Uterus (tissue), 2 donors: ENCODE data around the gene TLX3.

Source experiments
- CTCF ChIP-seq, 4 experiments: fragments of 200-600 bp in 2 of 4; fragments of 450-650 bp in 2 of 4; sonication (generic) in 2 of 4; IDR thresholded peaks; one replicate each; pipeline ENCODE4 v1.5.1; 2016 to 2019; ENCODE audit warnings: antibody characterized with exemption in 4 of 4, mild to moderate bottlenecking in 2 of 4, moderate library complexity in 1 of 4
- POLR2A ChIP-seq, 2 donors: fragments of 450-650 bp; IDR thresholded peaks; one replicate each; pipeline ENCODE4 v1.6.1; 2016; ENCODE audit warnings: antibody characterized with exemption in 2 of 2, mild to moderate bottlenecking in 1 of 2, moderate library complexity in 1 of 2

DNA sequence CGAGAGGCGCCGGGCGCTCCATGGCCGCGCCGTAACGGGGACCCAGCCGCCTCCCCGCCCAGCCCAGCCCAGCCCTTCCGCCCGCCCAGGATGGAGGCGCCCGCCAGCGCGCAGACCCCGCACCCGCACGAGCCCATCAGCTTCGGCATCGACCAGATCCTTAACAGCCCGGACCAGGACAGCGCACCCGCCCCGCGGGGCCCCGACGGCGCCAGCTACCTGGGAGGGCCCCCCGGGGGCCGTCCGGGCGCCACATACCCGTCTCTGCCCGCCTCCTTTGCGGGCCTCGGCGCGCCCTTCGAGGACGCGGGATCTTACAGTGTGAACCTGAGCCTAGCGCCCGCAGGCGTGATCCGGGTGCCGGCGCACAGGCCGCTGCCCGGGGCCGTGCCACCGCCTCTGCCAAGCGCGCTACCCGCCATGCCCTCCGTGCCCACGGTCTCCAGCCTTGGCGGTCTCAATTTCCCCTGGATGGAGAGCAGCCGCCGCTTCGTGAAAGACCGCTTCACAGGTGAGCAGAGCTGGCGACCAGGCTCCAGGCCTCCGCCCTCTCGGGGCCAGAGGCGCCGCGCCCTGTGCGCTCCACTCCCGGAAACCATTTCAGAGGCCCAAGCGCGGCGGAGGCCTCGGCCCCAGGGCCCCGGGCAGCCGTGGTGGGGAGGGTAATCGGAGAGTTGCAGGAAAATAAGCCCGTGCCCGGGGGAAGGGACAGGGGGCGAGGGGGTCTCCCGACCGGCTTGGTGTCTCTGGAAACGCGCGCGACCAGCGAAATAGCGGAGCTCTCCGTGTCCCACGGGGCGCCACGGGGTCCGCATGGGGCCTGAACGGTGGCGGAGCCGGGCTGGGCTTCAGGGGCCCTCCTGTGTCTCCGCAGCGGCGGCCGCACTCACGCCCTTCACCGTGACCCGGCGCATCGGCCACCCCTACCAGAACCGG lies 496 bp downstream of the TLX3 start:
- no peak for TF ChIP-seq CTCF (IDR thresholded peaks at IDR 0.05)
- TF ChIP-seq POLR2A (IDR thresholded peaks at IDR 0.05): no peak
